T47D (cell line): ENCODE measurements around the gene WNT4.

Source experiments
- DNase-seq, 2 experiments: peaks; one replicate each; pipeline versions ENCODE4 v3.0.0 to v3.0.0-alpha.2; 2011 to 2012; ENCODE audit warnings: low read depth in 1 of 2, low spot score in 1 of 2
- JUND ChIP-seq: IDR thresholded peaks from 2 replicates; pipeline ENCODE4 v1.6.1; 2012; ENCODE audit warnings: low read depth
- in situ Hi-C: cut with HindIII; loops from 2 replicates; pipeline ENCODE4 v1.10.0; 2016; ENCODE audit warnings: low sequenced_read_pairs, low pct_unique_long_range_greater_than_20kb

WNT4 gene

DNA sequence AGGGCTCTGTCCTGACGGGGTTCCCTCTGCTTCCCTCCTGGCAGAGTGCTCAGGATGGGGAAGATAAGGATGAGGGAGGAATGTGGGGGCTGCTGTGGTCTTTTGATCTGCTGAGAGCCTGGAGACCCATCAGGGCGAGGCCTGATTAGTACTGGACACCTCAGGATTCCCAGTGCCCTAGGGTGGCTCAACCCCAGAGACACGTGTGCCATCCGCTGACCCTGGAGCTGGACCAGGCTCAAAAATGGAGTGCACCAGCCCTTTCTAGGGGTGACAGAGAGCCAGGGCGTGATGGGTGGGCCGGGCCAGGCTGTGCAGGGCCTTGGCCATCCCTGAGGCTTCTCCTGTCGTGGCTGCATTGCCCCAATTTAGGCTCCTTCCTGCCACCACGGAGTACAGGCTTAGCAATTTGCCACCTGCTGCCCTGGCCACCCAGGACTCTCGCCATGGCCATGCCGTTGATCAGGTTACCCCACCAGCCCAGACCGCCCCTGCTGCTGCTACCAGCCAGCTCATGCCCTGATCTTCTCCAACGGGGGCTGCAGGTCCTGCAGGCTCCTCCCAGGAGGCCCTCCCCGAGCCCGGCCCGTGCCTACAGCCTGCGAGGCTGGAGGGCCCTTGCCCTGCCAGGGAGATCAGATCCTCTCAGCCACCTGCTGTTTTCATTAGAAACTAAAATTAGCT lies 9.5 kb downstream of the WNT4 start:
- no peak for DNase-seq
- no peak for TF ChIP-seq JUND
- in situ Hi-C loops: no loop called here

GRCh38 chr1:22132517-22133235 lies 10.2 kb downstream of the WNT4 start:
- no peak for DNase-seq
- in situ Hi-C loops: no loop called here
- TF ChIP-seq JUND: no peak

- TF ChIP-seq JUND: no peak
- peak; percentile 42 to 57 for DNase-seq
- in situ Hi-C loops: no loop called here
Measured at GRCh38 chr1:22131875-22132486, 10.9 kb downstream of the WNT4 start.

- TF ChIP-seq JUND: no peak
- in situ Hi-C loops: no loop called here
- no peak for DNase-seq
Measured at GRCh38 chr1:22131062-22131461, 11.8 kb downstream of the WNT4 start.

- DNase-seq: no peak
- TF ChIP-seq JUND: no peak
- in situ Hi-C loops: no loop called here
Measured at GRCh38 chr1:22129501-22130117, 13.3 kb downstream of the WNT4 start.

DNA sequence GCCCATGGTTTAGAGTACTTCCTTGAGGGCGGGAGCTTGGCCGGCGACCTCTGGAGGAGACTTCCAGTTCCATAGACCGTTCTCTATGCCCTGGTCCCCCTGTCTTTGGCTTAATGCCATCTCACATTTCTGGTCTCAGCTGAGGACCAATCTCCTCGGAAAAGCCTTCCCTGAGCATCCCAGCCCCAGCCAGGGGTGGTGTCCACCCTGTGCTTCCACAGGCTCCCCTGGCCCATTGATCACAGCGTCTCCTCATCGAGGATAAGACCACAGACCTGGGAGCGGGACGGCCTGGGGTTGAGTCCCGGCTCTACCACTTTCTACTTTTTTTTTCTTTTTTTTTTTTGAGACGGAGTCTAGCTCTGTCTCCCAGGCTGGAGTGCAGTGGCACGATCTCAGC lies 14.5 kb downstream of the WNT4 start:
- TF ChIP-seq JUND: no peak
- in situ Hi-C loops: no loop called here
- DNase-seq: no peak

GRCh38 chr1:22127731-22128130 lies 15.2 kb downstream of the WNT4 start:
- DNase-seq: no peak
- TF ChIP-seq JUND: no peak
- in situ Hi-C loops: no loop called here

GRCh38 chr1:22127248-22127647 lies 15.6 kb downstream of the WNT4 start:
- no peak for DNase-seq
- TF ChIP-seq JUND: no peak
- in situ Hi-C loops: no loop called here

DNA sequence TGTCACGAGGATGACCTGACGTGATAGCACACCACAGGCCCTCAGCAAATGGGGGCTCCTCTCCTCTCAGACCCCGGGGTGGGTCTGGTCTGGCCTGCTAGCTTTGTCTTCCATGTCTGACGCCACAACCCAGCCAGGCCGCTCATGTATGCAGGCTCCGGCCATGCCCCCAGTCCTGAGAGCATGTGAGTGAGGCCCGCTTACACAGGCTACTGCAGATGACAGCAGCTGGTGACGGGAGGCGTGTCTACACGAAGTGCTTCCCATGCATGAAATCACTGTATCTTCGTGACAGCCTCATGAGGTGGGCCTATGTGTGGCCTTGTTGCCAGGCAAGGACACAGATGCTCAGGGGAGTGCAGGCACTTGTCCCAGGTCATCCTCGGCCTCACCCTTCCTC lies 16.4 kb downstream of the WNT4 start:
- DNase-seq: no peak
- TF ChIP-seq JUND: no peak
- in situ Hi-C loops: no loop called here

DNA sequence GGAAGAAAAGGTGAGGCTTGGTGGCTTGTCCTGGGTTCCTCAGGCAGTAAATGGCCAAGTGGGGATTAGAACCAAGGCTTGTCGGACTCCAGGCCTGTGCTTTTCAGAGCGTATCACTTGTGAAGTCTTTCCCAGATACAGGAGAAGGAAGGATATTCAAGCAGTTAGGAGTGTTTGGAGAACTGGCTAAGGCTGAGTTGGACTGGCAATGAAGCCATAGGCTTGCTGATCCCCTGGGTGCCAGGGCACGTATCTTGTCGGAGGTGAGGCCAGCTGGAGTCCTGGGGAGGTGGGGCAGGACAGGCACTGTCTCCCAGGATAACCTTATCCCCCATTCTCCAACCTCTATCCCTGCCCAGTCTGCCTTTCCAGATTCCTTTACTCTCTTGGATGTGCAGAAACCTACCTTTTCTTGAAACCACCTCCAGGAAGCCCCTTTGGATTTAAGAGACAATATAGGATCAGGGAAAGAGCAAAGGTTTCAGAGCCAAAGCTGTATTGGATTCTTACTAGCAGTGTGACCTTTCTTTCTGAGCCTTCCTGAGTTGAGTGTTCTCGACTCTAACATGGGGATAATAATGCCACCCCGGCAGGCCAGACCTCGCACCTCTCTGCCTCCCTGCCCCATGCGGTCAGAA lies 18.2 kb downstream of the WNT4 start:
- TF ChIP-seq JUND: no peak
- in situ Hi-C loops: no loop called here
- DNase-seq: no peak

DNA sequence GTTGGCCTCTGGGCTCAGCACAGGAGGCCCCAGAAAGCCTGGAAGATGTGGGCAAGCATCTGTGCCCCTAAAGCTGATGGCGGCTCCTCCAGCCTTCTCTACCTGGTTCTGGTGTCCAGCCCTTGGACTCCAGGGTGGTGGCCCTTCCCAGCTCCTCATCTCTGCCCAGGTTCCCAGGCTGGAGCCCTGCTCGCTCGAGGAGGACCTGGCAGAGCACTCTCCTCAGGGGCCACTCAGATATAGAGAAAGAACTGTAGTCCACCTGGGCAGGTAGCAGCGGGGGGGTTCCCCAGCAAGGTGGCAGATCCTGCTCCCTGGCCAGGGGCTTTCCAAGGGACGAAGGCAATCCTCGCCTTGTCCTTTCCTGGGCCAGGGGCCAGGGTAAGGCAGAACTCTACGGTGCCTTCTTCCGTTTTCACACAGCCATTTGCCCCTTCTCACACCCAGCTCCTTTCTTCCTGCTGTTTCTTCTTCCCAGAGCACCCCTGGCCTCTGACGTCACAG lies 18.9 kb downstream of the WNT4 start:
- in situ Hi-C loops: no loop called here
- no peak for TF ChIP-seq JUND
- DNase-seq: no peak

- no peak for TF ChIP-seq JUND
- in situ Hi-C loops: no loop called here
- peak in 1 of 2 experiments; percentile 61 for DNase-seq
Measured at GRCh38 chr1:22123071-22123390, 19.9 kb downstream of the WNT4 start.
